Stimulated activated CD4-positive, alpha-beta T cell treated with anti-CD3 and anti-CD28 coated beads, Interleukin-2, amount 100 ng/mL, for 4 hours (primary cell): ENCODE measurements around the gene TMCO4.
"Not testable (repeated sequence)": the region's sequence is repeated elsewhere in the genome, so short reads cannot be mapped to it uniquely, and the experiment has no call there.

ENCODE experiments used
- DNase-seq: peaks from one replicate; pipeline ENCODE4 v3.0.0-alpha.2; 2020; ENCODE audit warnings: low read depth

TMCO4 gene

GRCh38 chr1:19636065-19636464, 163.7 kb downstream of the TMCO4 start:
- no peak for DNase-seq

- no peak for DNase-seq
Observed at GRCh38 chr1:19635646-19636045, 164.1 kb downstream of the TMCO4 start.

DNA sequence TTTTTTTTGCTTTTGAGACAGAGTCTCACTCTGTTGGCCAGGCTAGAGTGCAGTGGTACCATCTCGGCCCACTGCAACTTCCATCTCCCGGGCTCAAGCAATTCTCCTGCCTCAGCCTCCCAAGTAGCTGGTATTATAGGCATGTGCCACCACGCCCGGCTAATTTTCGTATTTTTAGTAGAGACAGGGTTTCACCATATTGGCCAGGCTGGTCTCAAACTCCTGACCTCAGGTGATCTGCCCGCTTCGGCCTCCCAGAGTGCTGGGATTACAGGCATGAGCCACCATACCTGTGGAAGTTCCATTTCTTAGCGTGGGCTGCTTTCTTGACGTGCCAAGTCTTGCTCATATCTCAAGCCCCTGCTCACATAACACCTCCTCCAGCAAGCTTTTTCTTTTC, 164.7 kb downstream of the TMCO4 start:
- DNase-seq, result not testable (repeated sequence)

DNA sequence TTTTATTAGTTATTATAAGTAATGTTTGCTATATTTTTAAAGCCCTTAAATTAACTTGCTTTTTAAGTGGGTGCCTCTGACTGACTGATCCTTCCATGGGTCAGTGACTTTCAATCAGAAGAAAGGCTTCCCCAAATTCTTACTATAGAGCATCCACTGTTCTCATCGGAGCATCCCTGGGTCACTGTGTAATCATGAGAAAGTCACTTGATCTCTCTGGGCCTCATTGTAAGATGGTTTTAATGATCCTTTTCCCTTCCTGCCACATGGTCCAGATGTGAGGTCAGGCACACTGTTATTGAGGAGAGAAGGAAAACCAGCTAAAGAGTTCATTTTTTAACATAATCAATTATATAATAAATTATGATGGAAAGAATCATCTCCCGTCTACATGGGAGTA, 166.6 kb downstream of the TMCO4 start:
- DNase-seq, result no peak
